Measurements from ENCODE around the gene GKN1.

The GKN1 gene

GRCh38 chr2:69023236-69023635, 48.8 kb downstream of the GKN1 start:
- Histone ChIP-seq H3F3A (ENCODE audit: low read depth) (no peaks in the 10 kb centered on the region), H3K9me2 (replicated peaks; ENCODE audit: low read depth, low read length) (no peaks in the 10 kb centered on the region), H3K27me3 (ENCODE audit: insufficient read depth, low read length, poor library complexity, severe bottlenecking) (no peaks in the 10 kb centered on the region), H3K79me2 (ENCODE audit: insufficient read depth, low read length) (0 out of 2 replicates have a peak, but pooled peaks cover 5% of the 10 kb centered on the region), H3K9me3 (ENCODE audit: insufficient read depth, low read depth, low read length) (no peaks in the 10 kb centered on the region), H3K4me3 (ENCODE audit: low read length, poor library complexity, severe bottlenecking) (no peak overlapping the region), H3K9ac (ENCODE audit: low read depth, low read length, poor library complexity, severe bottlenecking) (no peak overlapping the region), H2AFZ (ENCODE audit: low read length) (no peak overlapping the region), H3K4me1 (ENCODE audit: insufficient read depth, low read length, poor library complexity, severe bottlenecking) (no peaks in the 10 kb centered on the region), H3K4me2 (ENCODE audit: low read depth, low read length, poor library complexity, severe bottlenecking) (no peak overlapping the region), H3K36me3 (ENCODE audit: insufficient read depth, low read length) (no peaks in the 10 kb centered on the region), H4K20me1 (ENCODE audit: insufficient read depth, low read length, poor library complexity, severe bottlenecking) (no peaks in the 10 kb centered on the region)
- TF ChIP-seq CTCF (conservative IDR thresholded peaks at IDR 0.05; ENCODE audit: low read length) (no peak), EZH2phosphoT487 (IDR thresholded peaks at IDR 0.05; ENCODE audit: borderline replicate concordance) (no peak)

GRCh38 chr2:69026026-69026425, 51.6 kb downstream of the GKN1 start:
- Histone ChIP-seq H3K79me2 (ENCODE audit: insufficient read depth, low read length) (no peaks in the 10 kb centered on the region), H4K20me1 (ENCODE audit: insufficient read depth, low read length, poor library complexity, severe bottlenecking) (no peaks in the 10 kb centered on the region), H3K9me2 (replicated peaks; ENCODE audit: low read depth, low read length) (no peaks in the 10 kb centered on the region), H3K27me3 (ENCODE audit: insufficient read depth, low read length, poor library complexity, severe bottlenecking) (no peaks in the 10 kb centered on the region), H3K4me2 (ENCODE audit: low read depth, low read length, poor library complexity, severe bottlenecking) (no peak overlapping the region), H3K36me3 (ENCODE audit: insufficient read depth, low read length) (no peaks in the 10 kb centered on the region), H3F3A (ENCODE audit: low read depth) (no peaks in the 10 kb centered on the region), H3K9me3 (ENCODE audit: insufficient read depth, low read depth, low read length) (no peaks in the 10 kb centered on the region), H3K4me3 (ENCODE audit: low read length, poor library complexity, severe bottlenecking) (no peak overlapping the region), H3K9ac (ENCODE audit: low read depth, low read length, poor library complexity, severe bottlenecking) (no peak overlapping the region), H2AFZ (ENCODE audit: low read length) (no peak overlapping the region), H3K4me1 (ENCODE audit: insufficient read depth, low read length, poor library complexity, severe bottlenecking) (no peaks in the 10 kb centered on the region)
- peak; percentile 87 for TF ChIP-seq CTCF (conservative IDR thresholded peaks at IDR 0.05; ENCODE audit: low read length)
- TF ChIP-seq EZH2phosphoT487 (IDR thresholded peaks at IDR 0.05; ENCODE audit: borderline replicate concordance) = no peak

GRCh38 chr2:69026691-69027459, 52.4 kb downstream of the GKN1 start:
- Histone ChIP-seq H3K9ac (ENCODE audit: low read depth, low read length, poor library complexity, severe bottlenecking) (no peak overlapping the region), H4K20me1 (ENCODE audit: insufficient read depth, low read length, poor library complexity, severe bottlenecking) (no peaks in the 10 kb centered on the region), H3F3A (ENCODE audit: low read depth) (no peaks in the 10 kb centered on the region), H3K9me3 (ENCODE audit: insufficient read depth, low read depth, low read length) (no peaks in the 10 kb centered on the region), H2AFZ (ENCODE audit: low read length) (no peak overlapping the region), H3K36me3 (ENCODE audit: insufficient read depth, low read length) (no peaks in the 10 kb centered on the region), H3K4me3 (ENCODE audit: low read length, poor library complexity, severe bottlenecking) (no peak overlapping the region), H3K4me2 (ENCODE audit: low read depth, low read length, poor library complexity, severe bottlenecking) (no peak overlapping the region), H3K4me1 (ENCODE audit: insufficient read depth, low read length, poor library complexity, severe bottlenecking) (no peaks in the 10 kb centered on the region), H3K9me2 (replicated peaks; ENCODE audit: low read depth, low read length) (no peaks in the 10 kb centered on the region), H3K79me2 (ENCODE audit: insufficient read depth, low read length) (no peaks in the 10 kb centered on the region), H3K27me3 (ENCODE audit: insufficient read depth, low read length, poor library complexity, severe bottlenecking) (no peaks in the 10 kb centered on the region)
- TF ChIP-seq EZH2phosphoT487 (IDR thresholded peaks at IDR 0.05; ENCODE audit: borderline replicate concordance) (no peak), CTCF (conservative IDR thresholded peaks at IDR 0.05; ENCODE audit: low read length) (no peak)

All from Loucy (cell line).